Astrocyte (in vitro differentiated cells and primary cell): Measurements from ENCODE around the gene CLASP1. TPM values are rescaled to one million over a fixed set of nuclear protein-coding genes. Genes with fewer than 3 reads are reported as not detected.

Experiments used
- DNase-seq: peaks from one replicate; pipeline ENCODE4 v3.0.0-alpha.2; 2010; ENCODE audit warnings: low read depth
- FAIRE-seq: peaks from 2 replicates; lab custom pipeline; 2011; peaks lifted over from hg19 to GRCh38; lab: Jason Lieb, UNC
- H2AFZ ChIP-seq: 2 replicates; pipeline ENCODE4 v1.6.0; 2012; ENCODE audit warnings: low read depth, low read length, inconsistent platforms
- H3K27ac ChIP-seq: 2 replicates; pipeline ENCODE4 v1.5.1; 2011; ENCODE audit warnings: low read depth, low read length, inconsistent platforms
- H3K27me3 ChIP-seq: 2 replicates; pipeline ENCODE4 v1.6.0; 2011; ENCODE audit warnings: low read length, inconsistent platforms; ENCODE audit not compliant: insufficient read depth
- H3K36me3 ChIP-seq: 2 replicates; pipeline ENCODE4 v1.5.1; 2011; ENCODE audit warnings: low read length, inconsistent platforms; ENCODE audit not compliant: insufficient read depth
- H3K4me1 ChIP-seq: 2 replicates; pipeline ENCODE4 v1.5.1; 2011; ENCODE audit warnings: low read length, inconsistent platforms; ENCODE audit not compliant: insufficient read depth
- H3K4me2 ChIP-seq: 2 replicates; pipeline ENCODE4 v1.6.0; 2012; ENCODE audit warnings: low read length, inconsistent platforms
- H3K4me3 ChIP-seq: 2 replicates; pipeline ENCODE4 v1.5.1; 2011; ENCODE audit warnings: low read depth, mild to moderate bottlenecking, low read length, inconsistent platforms; ENCODE audit not compliant: insufficient read depth
- H3K79me2 ChIP-seq: 2 replicates; pipeline ENCODE4 v1.6.0; 2012; ENCODE audit warnings: mild to moderate bottlenecking, low read length, inconsistent platforms; ENCODE audit not compliant: insufficient read depth
- H3K9ac ChIP-seq: 2 replicates; pipeline ENCODE4 v1.6.0; 2012; ENCODE audit warnings: mild to moderate bottlenecking, low read length, inconsistent platforms
- H3K9me3 ChIP-seq: 2 replicates; pipeline ENCODE4 v1.5.1; 2012; ENCODE audit warnings: low read depth, mild to moderate bottlenecking, low read length, inconsistent platforms; ENCODE audit not compliant: insufficient read depth
- H4K20me1 ChIP-seq: 2 replicates; pipeline ENCODE4 v1.6.0; 2012; ENCODE audit warnings: low read length, inconsistent platforms; ENCODE audit not compliant: insufficient read depth
- H3K27ac Mint-ChIP-seq: one replicate; pipeline ENCODE4 v1.8.0; 2021; ENCODE audit warnings: mild to moderate bottlenecking, mixed read lengths; ENCODE audit not compliant: unreplicated experiment
- H3K27me3 Mint-ChIP-seq: one replicate; pipeline ENCODE4 v1.8.0; 2021; ENCODE audit warnings: low read depth, mixed read lengths; ENCODE audit not compliant: unreplicated experiment
- H3K36me3 Mint-ChIP-seq: one replicate; pipeline ENCODE4 v1.8.0; 2021; ENCODE audit warnings: low read depth, mixed read lengths; ENCODE audit not compliant: unreplicated experiment
- H3K4me1 Mint-ChIP-seq: one replicate; pipeline ENCODE4 v1.8.0; 2021; ENCODE audit warnings: low read depth, mixed read lengths; ENCODE audit not compliant: unreplicated experiment
- H3K4me3 Mint-ChIP-seq: one replicate; pipeline ENCODE4 v1.8.0; 2021; ENCODE audit warnings: mild to moderate bottlenecking, moderate library complexity, mixed read lengths; ENCODE audit not compliant: unreplicated experiment
- H3K9me3 Mint-ChIP-seq: one replicate; pipeline ENCODE4 v1.8.0; 2021; ENCODE audit warnings: mild to moderate bottlenecking, mixed read lengths; ENCODE audit not compliant: unreplicated experiment
- EZH2 ChIP-seq: IDR thresholded peaks from 2 replicates; pipeline ENCODE4 v1.6.1; 2012; ENCODE audit warnings: mild to moderate bottlenecking, low read length, inconsistent platforms; ENCODE audit not compliant: insufficient read depth
- total RNA-seq: library from RNA; stranded (reverse); gene quantifications from 2 replicates; pipeline ENCODE4 v1.2.1, GENCODE V29; 2021
- TF ChIP-seq, protein P1 (sequence below): IDR thresholded peaks from 2 replicates; pipeline ENCODE4 v1.5.1; 2011; ENCODE audit warnings: low read depth, mild to moderate bottlenecking, inconsistent platforms, low read length, moderate library complexity; ENCODE audit not compliant: insufficient read depth

CLASP1 gene
- total RNA-seq, 1 donor from 2014 or later, result 56.7 TPM

DNA sequence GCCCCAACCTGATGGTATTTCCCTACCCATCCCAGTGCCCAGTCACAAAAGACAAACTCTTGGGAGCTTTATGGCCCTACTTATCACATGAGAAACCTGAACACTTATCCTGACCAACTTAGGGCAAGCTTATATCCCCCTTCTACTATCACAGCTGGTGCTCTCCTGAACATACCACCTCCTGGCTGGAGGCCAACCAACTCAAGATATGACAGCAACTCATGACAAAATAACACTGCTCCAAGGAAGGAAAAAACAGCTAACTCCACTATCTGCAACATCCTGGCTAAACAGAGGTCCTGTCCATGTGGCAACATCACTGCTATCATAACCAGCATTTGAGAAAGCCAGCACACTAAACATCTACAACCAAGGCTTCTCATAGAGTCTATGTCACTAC lies 20.9 kb upstream of the CLASP1 start:
- no peaks in the 10 kb centered on the region for H3K4me1 ChIP-seq

DNA sequence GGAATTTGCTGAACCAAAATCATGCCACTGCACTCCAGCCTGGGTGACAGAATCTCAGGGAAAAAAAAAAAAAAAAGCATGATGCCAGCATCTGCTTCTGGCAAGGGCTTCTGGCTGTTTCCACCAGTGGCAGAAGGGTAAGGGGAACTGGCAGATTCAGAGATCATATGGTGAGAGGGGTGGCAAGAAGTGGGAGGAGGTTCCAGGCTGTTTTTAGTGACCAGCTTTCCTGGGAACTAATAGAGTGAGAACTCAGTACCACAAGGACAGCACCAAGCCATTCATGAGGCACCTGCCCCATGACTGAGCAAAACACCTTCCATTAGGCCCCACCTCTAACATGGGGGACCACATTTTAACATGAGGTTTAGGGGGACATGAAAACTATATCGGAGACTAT lies 18.4 kb upstream of the CLASP1 start:
- TF ChIP-seq, protein P1, sequence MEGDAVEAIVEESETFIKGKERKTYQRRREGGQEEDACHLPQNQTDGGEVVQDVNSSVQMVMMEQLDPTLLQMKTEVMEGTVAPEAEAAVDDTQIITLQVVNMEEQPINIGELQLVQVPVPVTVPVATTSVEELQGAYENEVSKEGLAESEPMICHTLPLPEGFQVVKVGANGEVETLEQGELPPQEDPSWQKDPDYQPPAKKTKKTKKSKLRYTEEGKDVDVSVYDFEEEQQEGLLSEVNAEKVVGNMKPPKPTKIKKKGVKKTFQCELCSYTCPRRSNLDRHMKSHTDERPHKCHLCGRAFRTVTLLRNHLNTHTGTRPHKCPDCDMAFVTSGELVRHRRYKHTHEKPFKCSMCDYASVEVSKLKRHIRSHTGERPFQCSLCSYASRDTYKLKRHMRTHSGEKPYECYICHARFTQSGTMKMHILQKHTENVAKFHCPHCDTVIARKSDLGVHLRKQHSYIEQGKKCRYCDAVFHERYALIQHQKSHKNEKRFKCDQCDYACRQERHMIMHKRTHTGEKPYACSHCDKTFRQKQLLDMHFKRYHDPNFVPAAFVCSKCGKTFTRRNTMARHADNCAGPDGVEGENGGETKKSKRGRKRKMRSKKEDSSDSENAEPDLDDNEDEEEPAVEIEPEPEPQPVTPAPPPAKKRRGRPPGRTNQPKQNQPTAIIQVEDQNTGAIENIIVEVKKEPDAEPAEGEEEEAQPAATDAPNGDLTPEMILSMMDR, result no peak
- no peak for TF ChIP-seq EZH2
- Histone ChIP-seq H3K79me2 (no peaks in the 10 kb centered on the region), H3K27me3 (no peaks in the 10 kb centered on the region), H3K27ac (no peak overlapping the region), H3K9me3 (peaks cover 4% of the 10 kb centered on the region), H2AFZ (no peak overlapping the region), H3K4me3 (no peak overlapping the region), H3K4me2 (no peak overlapping the region), H3K9ac (no peak overlapping the region), H3K36me3 (no peaks in the 10 kb centered on the region), H3K4me1 (no peaks in the 10 kb centered on the region), H4K20me1 (no peaks in the 10 kb centered on the region)
- Mint-ChIP-seq H3K4me1 (peaks cover 12% of the 10 kb centered on the region), H3K36me3 (peaks cover 7% of the 10 kb centered on the region), H3K27ac (no peak overlapping the region), H3K9me3 (peaks cover 28% of the 10 kb centered on the region), H3K4me3 (no peak overlapping the region), H3K27me3 (no peaks in the 10 kb centered on the region)
- no peak for DNase-seq
- no peak for FAIRE-seq

More for the DNA sequence above, 20.9 kb upstream of the CLASP1 start:
- H3K4me1 Mint-ChIP-seq, result peaks cover 7% of the 10 kb centered on the region
- Histone ChIP-seq H3K27ac (no peak overlapping the region), H3K4me2 (no peak overlapping the region), H2AFZ (no peak overlapping the region), H3K27me3 (no peaks in the 10 kb centered on the region), H3K4me3 (no peak overlapping the region), H3K79me2 (no peaks in the 10 kb centered on the region), H4K20me1 (no peaks in the 10 kb centered on the region), H3K9ac (no peak overlapping the region), H3K36me3 (no peaks in the 10 kb centered on the region), H3K9me3 (peaks cover 4% of the 10 kb centered on the region)
- FAIRE-seq, result no peak
- H3K27ac Mint-ChIP-seq, result no peak overlapping the region
- H3K27me3 Mint-ChIP-seq, result no peaks in the 10 kb centered on the region
- peaks cover 10% of the 10 kb centered on the region for H3K36me3 Mint-ChIP-seq
- DNase-seq, result no peak
- TF ChIP-seq EZH2, result no peak
- TF ChIP-seq, protein P1, result no peak
- H3K9me3 Mint-ChIP-seq, result peaks cover 39% of the 10 kb centered on the region
- no peak overlapping the region for H3K4me3 Mint-ChIP-seq

DNA sequence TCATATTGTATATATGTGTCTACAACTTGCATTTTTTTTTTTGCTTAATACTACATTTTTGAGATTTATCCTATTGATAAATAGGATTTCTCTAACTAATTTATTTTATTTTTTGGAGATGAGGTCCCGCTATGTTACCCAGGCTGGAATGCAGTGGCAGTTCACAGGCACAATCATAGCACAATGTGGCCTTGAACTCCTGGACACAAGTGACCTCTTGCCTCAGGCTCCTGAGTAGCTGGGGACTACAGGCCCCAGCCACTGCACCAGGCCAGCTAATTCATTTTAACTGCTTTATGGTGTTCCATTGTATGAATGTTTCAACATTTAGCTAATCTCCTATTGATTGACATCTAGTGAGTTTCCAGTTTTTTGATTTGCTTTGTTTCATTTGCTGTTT lies 16.8 kb upstream of the CLASP1 start:
- Mint-ChIP-seq H3K27ac (no peak overlapping the region), H3K4me1 (peaks cover 12% of the 10 kb centered on the region), H3K9me3 (peaks cover 18% of the 10 kb centered on the region), H3K4me3 (no peak overlapping the region), H3K36me3 (peaks cover 7% of the 10 kb centered on the region), H3K27me3 (no peaks in the 10 kb centered on the region)
- no peak for TF ChIP-seq EZH2
- TF ChIP-seq, protein P1, result no peak
- Histone ChIP-seq H3K9ac (no peak overlapping the region), H4K20me1 (no peaks in the 10 kb centered on the region), H3K27me3 (no peaks in the 10 kb centered on the region), H3K9me3 (peaks cover 4% of the 10 kb centered on the region), H3K4me2 (no peak overlapping the region), H3K4me3 (no peak overlapping the region), H3K27ac (no peak overlapping the region), H2AFZ (no peak overlapping the region), H3K4me1 (no peaks in the 10 kb centered on the region), H3K79me2 (no peaks in the 10 kb centered on the region), H3K36me3 (no peaks in the 10 kb centered on the region)
- FAIRE-seq (no peak), DNase-seq (no peak)
